Esophagus muscularis mucosa (tissue), 4 donors: ENCODE data around the gene WNT16. TPM values are rescaled to one million over a fixed set of nuclear protein-coding genes. Genes with fewer than 3 reads are reported as not detected.

Source experiments
- DNase-seq: peaks from one replicate; pipeline ENCODE4 v3.0.0-alpha.2; 2017; ENCODE audit errors: extremely low spot score
- H3K27ac ChIP-seq, 4 donors: fragments of 200-600 bp; sonication (generic); replicated peaks in 1 of 4; 1 replicate in 3 of 4; 2 replicates in 1 of 4; pipeline ENCODE4 v1.5.1; 2016 to 2019; ENCODE audit warnings: mild to moderate bottlenecking in 1 of 4
- H3K27me3 ChIP-seq, 4 donors: fragments of 200-600 bp; sonication (generic); one replicate each; pipeline versions ENCODE4 v1.5.1 to v1.6.0; 2016 to 2019
- H3K36me3 ChIP-seq, 4 donors: fragments of 200-600 bp; sonication (generic); one replicate each; pipeline ENCODE4 v1.5.1; 2016 to 2019
- H3K4me1 ChIP-seq, 4 donors: fragments of 200-600 bp; sonication (generic); one replicate each; pipeline ENCODE4 v1.5.1; 2016 to 2019
- H3K4me3 ChIP-seq, 4 donors: fragments of 200-600 bp; sonication (generic); 1 replicate in 2 of 4; 2 replicates in 2 of 4; pipeline ENCODE4 v1.5.1; 2016 to 2019; ENCODE audit warnings: mild to moderate bottlenecking in 4 of 4, moderate library complexity in 1 of 4
- H3K9me3 ChIP-seq, 4 donors: fragments of 200-600 bp; sonication (generic); 1 replicate in 3 of 4; 2 replicates in 1 of 4; pipeline ENCODE4 v1.5.1; 2016 to 2019
- CTCF ChIP-seq, 3 experiments: fragments of 200-600 bp in 2 of 3; fragments of 450-650 bp in 1 of 3; sonication (generic) in 2 of 3; IDR thresholded peaks; one replicate each; pipeline ENCODE4 v1.5.1; 2017 to 2019; ENCODE audit warnings: antibody characterized with exemption in 3 of 3, mild to moderate bottlenecking in 2 of 3, moderate library complexity in 1 of 3
- EP300 ChIP-seq: sonication (generic); formaldehyde crosslinking; IDR thresholded peaks from one replicate; pipeline ENCODE4 v1.6.1; 2017; ENCODE audit warnings: antibody characterized with exemption
- POLR2A ChIP-seq: fragments of 450-650 bp; IDR thresholded peaks from one replicate; pipeline ENCODE4 v1.6.1; 2017; ENCODE audit warnings: antibody characterized with exemption, moderate library complexity, mild to moderate bottlenecking, low read depth
- POLR2AphosphoS5 ChIP-seq, 2 donors: sonication (generic); formaldehyde crosslinking; IDR thresholded peaks; one replicate each; pipeline ENCODE4 v1.6.1; 2017; ENCODE audit warnings: antibody characterized with exemption in 2 of 2
- WGBS: methylation state at CpG from one replicate; pipeline ENCODE4 v1.1.5; 2018; 5-methylcytosine and 5-hydroxymethylcytosine counted together
- intact Hi-C: fragments of 100-400 bp; cut with DNase I; formaldehyde crosslinking; loops from one replicate; pipeline ENCODE4 v1.15.1; 2023
- total RNA-seq, 4 donors: library from RNA; depleted of rRNA; stranded (reverse); fragments of >200 nt; gene quantifications; one replicate each; pipeline versions ENCODE4 v1.1.0 to v1.2.1, GENCODE V29; 2016

Gene WNT16
- total RNA-seq, 4 donors from 2014 or later: 0.23 to 0.91 (median 0.33) TPM; not detected in 1

- intact Hi-C loops: no loop called here
- TF ChIP-seq POLR2AphosphoS5 (IDR thresholded peaks at IDR 0.05) (no peak), EP300 (no peak), CTCF (IDR thresholded peaks at IDR 0.05) (no peak), POLR2A (no peak)
- no peaks in the 10 kb centered on the region for H3K4me1 ChIP-seq
- H3K27ac ChIP-seq: no peak overlapping the region
- H3K4me3 ChIP-seq: no peak overlapping the region
- DNase-seq: no peak
- peaks cover 0 to 4% (median 0%) of the 10 kb centered on the region in 4 donors for H3K9me3 ChIP-seq
- 90% methylated on average over 1 of the region's 1 CpG for WGBS
- H3K27me3 ChIP-seq: no peaks in the 10 kb centered on the region
- H3K36me3 ChIP-seq: no peaks in the 10 kb centered on the region
Observed at GRCh38 chr7:121304102-121304658, 24.6 kb upstream of the WNT16 start.

- Histone ChIP-seq H3K9me3 (peaks cover 0 to 6% (median 2%) of the 10 kb centered on the region in 4 donors), H3K27ac (no peak overlapping the region), H3K4me3 (no peak overlapping the region), H3K27me3 (no peaks in the 10 kb centered on the region), H3K4me1 (no peaks in the 10 kb centered on the region), H3K36me3 (no peaks in the 10 kb centered on the region)
- intact Hi-C loops: no loop called here
- DNase-seq: no peak
- TF ChIP-seq CTCF (IDR thresholded peaks at IDR 0.05) (no peak), POLR2A (no peak), POLR2AphosphoS5 (IDR thresholded peaks at IDR 0.05) (no peak), EP300 (no peak)
- WGBS: 85% methylated on average over 3 of the region's 3 CpGs
Observed at GRCh38 chr7:121305109-121305508, 23.7 kb upstream of the WNT16 start.

- Histone ChIP-seq H3K27ac (no peak overlapping the region), H3K27me3 (no peaks in the 10 kb centered on the region), H3K4me1 (no peaks in the 10 kb centered on the region), H3K9me3 (peaks cover 0 to 6% (median 2%) of the 10 kb centered on the region in 4 donors), H3K4me3 (no peak overlapping the region), H3K36me3 (no peaks in the 10 kb centered on the region)
- WGBS: 62% methylated on average over 3 of the region's 3 CpGs
- intact Hi-C loops: no loop called here
- TF ChIP-seq CTCF (IDR thresholded peaks at IDR 0.05): no peak
- TF ChIP-seq POLR2AphosphoS5 (IDR thresholded peaks at IDR 0.05): no peak
- no peak for TF ChIP-seq EP300
- TF ChIP-seq POLR2A: no peak
- DNase-seq: no peak
Observed at GRCh38 chr7:121306565-121306964, 22.2 kb upstream of the WNT16 start.

- no peak overlapping the region for H3K27ac ChIP-seq
- WGBS: 76% methylated on average over 4 of the region's 4 CpGs
- H3K4me1 ChIP-seq: no peaks in the 10 kb centered on the region
- TF ChIP-seq POLR2A: no peak
- no peak for TF ChIP-seq EP300
- TF ChIP-seq CTCF (IDR thresholded peaks at IDR 0.05): no peak
- no peak for TF ChIP-seq POLR2AphosphoS5 (IDR thresholded peaks at IDR 0.05)
- H3K27me3 ChIP-seq: no peaks in the 10 kb centered on the region
- intact Hi-C loops: no loop called here
- H3K4me3 ChIP-seq: no peak overlapping the region
- DNase-seq: no peak
- H3K9me3 ChIP-seq: peaks cover 0 to 6% (median 2%) of the 10 kb centered on the region in 4 donors
- H3K36me3 ChIP-seq: no peaks in the 10 kb centered on the region
Observed at GRCh38 chr7:121307021-121307574, 21.7 kb upstream of the WNT16 start.
